GM21737 (cell line): ENCODE data around the gene NCOA6.
A peak's percentile ranks its signal among the peaks of the same experiment; 100 is the strongest.
"Not testable (repeated sequence)": the region's sequence is repeated elsewhere in the genome, so short reads cannot be mapped to it uniquely, and the experiment has no call there.

Experiments
- ATAC-seq: cut with Tn5 transposase; IDR thresholded peaks from one replicate; pipeline ENCODE4 v1.9.1; 2021; ENCODE audit warnings: mild to moderate bottlenecking, moderate library complexity; ENCODE audit not compliant: unreplicated experiment

The NCOA6 gene

DNA sequence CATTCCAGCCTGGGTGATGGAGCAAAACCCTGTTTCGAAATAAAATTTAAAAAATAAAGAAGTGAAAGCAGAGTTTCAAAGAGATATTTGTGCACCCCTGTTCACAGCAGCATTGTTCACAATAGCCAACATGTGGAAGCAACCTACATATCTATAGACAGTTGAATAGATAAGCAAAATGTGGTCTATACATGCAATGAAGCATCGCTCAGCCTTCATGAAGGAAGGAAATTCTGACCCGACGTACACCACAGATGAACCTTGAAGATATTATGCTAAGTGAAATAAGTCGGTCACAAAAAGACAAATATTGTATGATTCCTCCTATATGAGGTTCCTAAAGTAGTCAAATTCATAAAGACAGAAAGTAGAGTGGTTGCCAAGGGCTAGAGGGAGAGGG, 6.5 kb upstream of the NCOA6 start:
- ATAC-seq = no peak

DNA sequence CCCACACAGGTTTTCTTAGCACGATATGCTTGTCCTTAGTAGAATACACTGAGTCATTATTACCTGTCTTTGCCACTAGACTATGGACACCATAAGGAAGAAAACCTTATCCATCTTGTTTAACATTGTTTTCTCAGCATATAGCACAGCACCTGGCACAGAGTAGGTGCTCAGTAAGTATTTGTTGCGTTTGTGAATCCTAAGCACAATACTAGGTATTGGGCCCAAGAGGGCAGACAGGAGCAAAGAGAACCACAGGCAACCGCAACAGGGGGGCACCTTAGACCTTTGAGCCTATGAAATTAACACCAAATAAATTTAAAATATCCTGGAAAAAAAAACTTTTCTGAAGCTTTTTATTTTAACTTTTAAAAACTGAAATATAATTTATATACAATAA, 3.7 kb upstream of the NCOA6 start:
- ATAC-seq = no peak

DNA sequence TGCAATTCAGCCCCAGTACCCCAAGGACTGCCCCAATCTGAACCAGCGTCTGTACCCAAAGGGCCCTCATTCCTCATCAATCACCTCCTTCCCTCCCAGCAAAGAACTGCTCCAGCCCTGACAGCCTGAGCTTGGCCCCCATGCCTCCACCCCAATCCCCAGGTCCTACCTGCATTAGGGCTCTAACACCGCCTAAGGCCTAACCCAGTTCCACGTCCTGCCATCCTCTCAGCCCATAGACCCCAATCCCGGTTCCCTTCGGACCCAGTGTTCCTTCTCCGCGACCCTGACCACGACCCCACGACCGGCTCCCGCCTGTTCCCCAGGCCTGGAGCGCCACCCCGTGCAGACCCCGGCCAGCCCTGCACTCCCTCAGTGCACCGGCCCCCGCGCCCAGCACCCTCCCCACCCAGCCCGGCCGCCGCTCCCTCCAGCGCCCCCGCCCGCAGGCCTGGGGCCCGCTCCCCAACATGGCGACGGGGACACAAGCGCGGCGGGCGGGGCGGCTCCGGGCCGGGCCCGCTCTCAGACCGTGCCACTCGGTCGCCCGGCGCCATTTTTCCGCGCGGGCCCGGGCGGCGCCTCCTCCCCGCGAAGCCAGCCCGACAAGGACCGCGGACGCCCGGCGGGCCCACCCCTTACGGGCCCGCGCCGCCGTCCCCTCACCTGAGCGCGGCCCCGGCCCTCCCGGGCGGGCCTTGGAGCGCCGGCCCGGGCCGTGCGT, 483 bp downstream of the NCOA6 start:
- peak; percentile 65 for ATAC-seq

DNA sequence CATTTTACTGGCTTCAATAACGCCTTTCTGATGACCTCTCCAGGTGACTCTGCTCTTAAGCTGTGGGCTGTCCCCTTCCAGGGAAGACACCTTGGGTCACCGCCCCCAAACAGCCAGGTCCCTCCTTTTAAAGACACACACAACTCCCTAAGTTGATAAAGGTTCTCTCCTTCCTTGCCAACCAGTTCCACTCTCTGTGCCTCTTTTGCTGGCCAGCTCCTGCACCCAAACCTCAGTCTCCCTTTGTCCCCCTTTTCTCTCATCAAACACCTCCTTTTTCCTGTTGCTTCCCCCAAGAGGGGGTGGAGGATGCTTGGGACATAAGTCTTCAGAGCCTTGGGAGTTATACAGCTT, 1.0 kb downstream of the NCOA6 start:
- peak; percentile 62 for ATAC-seq

DNA sequence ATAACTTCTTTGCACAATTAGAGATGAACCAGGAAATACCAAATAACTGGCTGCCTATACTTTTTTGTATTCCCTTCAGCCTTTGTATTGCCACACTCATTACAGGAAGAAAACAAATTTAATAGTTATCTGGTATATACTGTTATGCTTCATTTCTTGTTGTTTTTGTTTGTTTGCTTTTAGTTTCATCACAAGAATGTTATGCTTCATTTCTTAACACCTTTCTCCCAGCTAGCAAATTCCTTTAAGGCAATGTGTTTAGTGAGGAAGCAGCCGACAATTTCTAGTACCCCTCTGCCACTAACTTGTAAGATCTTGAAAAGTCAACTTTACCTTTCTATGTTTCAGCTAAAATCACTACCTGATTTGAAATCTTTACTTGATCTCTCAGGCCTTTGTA, 1.4 kb downstream of the NCOA6 start:
- no peak for ATAC-seq

DNA sequence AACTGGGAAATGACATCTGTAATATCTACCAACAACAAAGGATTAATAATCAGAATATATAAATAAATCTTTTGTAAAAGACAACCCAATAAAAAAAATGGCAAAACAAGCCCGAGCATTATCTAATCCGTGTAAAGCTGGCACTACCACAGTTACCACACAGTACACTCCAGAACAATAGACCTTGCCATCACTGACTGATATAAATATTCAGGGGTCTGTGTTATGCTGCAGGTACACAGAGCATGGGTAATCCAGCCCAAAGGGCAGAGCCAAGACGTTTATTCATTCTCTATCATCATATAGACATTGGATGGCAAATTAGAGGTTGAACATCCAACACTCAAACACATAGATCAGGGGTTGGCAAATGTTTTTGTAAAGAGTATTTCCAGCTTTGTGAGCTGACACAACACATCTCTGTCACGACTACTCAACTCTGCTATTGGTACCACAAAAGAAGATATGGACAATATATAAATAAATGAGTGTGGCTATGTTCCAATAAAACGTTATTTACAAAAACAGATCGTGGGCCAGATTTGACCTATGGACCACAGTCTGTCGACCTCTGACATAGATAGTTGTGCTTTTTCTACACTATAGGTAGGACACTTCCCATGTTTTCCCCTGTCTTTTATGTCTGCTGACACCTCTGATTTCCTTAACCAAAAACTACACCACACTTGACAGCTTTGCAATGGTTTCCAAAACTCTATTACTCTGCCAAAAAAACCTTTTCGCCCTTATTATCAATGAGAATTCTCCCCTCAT, 4.5 kb downstream of the NCOA6 start:
- no peak for ATAC-seq

DNA sequence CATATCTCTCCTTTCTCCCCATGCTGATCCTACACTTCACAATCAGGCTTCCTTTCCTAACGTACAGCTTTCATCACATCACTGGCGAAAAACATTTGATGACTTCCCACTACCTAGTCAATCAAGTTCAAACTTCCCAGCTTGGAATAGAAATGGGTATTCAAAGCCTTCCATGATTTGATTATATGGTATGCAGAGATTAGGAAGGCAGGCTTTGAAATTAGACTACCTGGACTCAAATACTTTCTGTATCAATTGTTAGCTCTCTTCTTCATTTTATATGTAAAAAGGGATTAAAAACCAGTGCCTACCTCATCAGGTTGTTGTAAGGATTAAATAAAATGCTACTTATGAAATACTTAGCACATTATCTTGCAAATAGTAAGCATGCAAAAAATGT, 7.7 kb downstream of the NCOA6 start:
- ATAC-seq = no peak

DNA sequence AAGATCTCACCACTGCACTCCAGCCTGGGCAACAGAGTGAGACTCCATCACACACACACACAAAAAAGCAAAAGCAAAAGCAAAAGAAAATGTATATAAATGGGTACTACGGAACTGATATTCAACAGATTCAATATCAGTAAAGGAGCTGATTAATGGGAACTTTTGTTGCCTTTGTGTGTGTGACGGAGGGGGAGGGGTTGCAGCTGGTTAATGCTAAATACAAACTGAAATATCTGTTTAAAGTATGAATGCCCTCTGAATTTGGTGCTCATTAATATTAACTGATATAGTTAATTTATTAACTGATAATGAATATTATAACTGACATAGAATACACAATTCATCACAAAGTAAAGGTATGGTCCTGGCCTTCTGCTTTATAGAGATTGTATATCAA, 8.4 kb downstream of the NCOA6 start:
- no peak for ATAC-seq

DNA sequence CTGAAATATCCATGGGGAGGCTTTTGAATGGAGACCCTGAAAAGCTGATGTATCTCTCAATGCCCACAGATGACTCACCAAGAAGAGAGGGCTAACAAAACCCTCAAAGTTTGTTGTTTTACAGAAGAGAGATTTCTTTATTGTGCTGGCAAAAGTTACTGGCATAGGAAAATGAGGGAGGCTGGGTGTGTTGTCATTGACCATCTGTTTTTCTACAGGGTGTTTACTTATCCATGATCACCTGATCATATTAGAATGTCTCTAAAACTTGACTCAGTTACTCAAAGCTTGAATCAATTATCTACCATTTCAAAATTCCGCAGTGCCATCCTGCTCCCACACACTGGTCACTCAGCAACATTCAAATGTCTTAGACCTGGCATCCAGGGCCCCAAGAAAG, 9.8 kb downstream of the NCOA6 start:
- ATAC-seq = no peak

DNA sequence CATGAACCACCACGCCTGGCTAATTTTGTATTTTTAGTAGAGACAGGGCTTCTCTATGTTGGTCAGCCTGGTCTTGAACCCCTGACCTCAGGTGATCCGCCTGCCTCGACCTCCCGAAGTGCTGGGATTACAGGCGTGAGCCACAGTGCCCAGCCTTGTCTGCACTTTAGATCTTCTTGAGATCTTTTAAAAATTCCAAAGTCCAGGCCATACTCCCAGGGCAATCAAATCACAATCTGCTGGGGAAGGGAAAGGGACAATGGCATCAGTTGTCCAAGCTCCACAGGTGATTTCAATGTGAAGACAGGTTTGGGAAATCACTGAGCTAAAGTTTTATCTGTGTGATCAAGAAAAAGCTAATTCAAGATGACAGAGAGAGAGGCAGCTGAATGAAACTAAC, 16.9 kb downstream of the NCOA6 start:
- ATAC-seq = no peak

DNA sequence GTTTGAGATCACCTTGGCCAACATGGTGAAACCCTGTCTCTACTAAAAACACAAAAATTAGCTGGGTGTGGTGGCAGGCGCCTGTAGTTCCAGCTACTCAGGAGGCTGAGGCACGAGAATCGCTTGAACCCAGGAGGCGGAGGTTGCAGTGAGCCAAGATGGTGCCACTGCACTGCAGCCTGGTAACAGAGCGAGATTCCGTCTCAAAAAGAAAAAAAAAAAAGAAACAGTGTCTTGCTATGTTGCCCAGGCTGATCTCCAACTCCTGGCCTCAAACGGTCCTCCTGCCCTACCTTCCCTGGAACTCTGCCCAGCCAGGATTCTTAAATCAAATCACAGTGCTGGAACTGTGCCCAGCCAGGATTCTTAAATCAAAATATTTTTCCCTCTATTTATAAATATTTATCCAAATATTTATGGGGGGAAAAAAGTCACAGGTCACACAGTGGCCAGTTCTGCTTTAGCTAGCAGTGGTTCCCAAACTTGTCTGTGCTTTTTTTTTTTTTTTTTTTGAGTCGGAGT, 17.4 kb downstream of the NCOA6 start:
- not testable (repeated sequence) for ATAC-seq

DNA sequence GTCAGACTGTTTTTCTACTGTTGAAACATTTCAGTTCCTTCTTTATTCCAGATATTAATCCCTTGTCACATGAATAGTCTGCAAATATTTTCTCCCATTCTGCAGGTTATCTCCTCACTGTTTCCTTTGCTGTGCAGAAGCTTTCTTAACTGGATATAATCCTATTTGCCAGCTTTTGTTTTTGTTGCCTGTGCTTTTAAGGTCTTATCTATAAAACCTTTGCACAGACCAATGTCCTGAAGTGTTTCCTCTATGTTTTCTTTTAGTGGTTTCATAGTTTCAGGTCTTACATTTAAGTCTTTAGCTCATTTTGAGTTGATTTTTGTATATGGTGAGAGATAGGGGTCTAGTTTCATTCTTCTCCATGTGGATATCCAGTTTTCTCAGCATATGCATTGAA, 19.2 kb downstream of the NCOA6 start:
- ATAC-seq = no peak

DNA sequence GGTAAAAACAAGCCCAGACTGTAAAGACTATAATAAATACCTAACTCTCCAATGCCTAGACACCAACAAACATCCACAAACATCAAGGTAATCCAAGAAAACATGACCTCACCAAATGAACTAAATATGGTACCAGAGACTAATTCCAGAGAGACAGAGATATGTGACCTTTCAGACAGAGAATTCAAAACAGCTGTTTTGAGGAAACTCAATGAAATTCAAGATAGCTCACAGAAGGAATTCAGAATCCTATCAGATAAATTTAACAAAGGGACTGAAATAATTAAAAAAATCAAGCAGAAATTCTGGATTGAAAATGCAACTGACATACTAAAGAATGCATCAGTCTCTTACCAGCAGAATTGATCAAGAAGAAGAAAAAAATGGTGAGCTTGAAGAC, 26.6 kb downstream of the NCOA6 start:
- no peak for ATAC-seq

DNA sequence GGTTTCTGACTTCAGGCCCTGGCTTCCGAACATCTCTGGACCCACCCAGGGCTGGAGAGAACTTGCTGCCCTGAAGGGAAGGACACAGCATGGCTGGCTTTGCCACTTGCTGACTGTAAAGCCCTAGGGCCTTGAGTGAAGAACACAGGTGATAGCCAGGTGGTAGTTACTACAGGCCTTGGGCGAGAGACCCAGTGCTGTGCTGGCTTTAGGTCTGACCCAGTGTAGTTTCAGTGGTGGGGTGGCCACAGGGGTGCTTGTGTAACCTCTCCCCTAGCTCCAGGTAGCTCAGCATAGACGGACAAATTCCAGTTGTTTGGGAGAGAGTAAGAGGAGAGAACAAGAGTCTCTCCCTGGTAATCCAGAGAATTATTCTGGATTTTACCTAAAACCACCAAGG, 27.1 kb downstream of the NCOA6 start:
- ATAC-seq = no peak

DNA sequence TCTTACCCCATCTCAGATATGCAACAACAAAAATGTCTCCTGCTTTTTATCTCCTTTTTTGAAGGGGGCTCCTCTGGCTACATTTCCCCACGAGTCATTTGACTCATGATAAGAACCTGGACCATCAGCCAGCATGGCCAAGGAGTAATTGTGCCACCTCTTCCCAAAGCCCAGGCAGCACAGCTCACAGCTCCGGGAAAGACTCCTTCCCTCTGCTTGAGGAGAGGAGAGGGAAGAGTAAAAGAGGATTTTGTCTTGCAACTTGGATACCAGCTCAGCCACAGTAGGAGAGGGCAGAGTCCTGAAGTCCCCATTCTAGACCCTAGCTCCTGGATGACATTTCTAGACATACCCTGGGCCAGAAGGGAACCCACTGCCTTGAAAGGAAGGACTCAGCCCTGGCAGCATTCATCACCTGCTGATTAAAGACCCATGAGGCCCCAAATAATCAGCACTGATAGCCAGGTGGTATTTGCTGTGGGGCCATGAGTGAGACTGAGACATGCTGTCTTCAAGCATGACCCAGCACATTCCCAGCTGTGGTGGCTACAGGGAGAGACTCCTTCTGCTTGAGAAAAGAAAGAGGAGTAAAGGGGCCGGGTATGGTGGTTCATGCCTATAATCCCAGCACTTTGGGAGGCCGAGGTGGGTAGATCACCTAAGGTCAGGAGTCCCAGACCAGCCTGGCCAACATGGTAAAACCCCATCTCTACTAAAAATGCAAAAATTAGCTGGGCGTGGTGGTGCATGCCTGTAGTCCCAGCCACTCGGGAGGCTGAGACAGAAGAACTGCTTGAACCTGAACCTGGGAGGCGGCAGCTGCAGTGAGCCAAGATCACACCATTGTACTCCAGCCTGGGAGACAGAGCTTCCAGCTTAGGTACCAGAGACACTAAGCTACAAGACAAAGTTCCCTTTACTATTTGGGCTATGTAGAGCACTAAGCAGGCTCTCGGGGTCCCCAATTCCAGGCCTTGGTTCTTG, 28.1 kb downstream of the NCOA6 start:
- ATAC-seq = no peak

DNA sequence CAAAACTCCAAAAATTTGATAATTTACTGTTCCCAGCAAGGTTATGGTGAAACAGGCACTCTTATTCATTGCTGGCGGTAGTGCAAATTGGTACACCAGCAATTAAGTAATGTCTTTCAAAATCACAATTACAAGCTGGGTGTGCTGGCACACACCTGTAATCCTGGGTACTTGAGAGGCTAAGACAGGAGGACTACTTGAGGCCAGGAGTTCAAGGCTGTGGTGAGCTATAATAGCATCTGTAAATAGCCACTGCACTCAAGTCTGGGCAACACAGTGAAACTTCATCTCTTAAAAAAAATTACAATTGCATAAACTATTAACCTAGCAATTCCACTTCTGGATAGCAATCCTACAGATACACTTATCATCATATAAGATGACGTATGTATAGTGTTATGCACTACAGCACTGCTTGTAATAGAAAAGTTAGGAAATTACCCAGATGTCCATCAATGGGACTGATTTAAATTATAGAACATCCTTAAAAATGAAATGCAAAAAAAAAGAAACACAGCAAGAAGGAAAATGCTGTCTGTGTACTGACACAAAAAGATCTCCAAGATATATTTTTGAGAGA, 31.4 kb downstream of the NCOA6 start:
- no peak for ATAC-seq

DNA sequence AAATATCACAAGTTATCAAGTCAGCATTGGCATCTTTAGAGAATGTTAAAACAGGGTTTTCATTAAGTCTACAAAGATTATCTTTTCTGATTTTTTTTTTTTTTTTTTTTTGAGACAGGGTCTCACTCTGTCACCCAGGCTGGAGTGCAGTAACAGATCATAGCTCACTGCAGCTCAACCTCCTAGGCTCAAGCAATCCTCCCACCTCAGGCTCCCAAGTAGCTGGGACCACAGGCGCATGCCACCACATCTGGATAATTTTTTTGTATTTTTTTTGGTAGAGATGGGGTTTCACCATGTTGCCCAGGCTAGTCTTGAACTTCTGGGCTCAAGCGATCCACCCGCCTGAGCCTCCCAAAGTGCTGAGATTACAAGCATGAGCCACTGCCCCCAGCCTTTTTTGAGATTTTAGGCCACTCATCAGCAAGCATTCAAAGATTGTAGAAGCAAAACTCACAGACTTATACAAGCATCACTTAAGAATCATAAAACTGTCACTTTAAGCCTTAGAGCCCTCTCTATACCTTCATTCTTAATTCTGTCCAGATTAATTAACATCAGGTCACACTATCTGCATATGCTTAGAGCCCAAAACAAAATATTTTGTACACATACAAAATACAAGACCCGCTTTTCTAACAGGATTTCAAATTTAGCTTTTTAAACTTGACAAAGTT, 32.6 kb downstream of the NCOA6 start:
- ATAC-seq = no peak

DNA sequence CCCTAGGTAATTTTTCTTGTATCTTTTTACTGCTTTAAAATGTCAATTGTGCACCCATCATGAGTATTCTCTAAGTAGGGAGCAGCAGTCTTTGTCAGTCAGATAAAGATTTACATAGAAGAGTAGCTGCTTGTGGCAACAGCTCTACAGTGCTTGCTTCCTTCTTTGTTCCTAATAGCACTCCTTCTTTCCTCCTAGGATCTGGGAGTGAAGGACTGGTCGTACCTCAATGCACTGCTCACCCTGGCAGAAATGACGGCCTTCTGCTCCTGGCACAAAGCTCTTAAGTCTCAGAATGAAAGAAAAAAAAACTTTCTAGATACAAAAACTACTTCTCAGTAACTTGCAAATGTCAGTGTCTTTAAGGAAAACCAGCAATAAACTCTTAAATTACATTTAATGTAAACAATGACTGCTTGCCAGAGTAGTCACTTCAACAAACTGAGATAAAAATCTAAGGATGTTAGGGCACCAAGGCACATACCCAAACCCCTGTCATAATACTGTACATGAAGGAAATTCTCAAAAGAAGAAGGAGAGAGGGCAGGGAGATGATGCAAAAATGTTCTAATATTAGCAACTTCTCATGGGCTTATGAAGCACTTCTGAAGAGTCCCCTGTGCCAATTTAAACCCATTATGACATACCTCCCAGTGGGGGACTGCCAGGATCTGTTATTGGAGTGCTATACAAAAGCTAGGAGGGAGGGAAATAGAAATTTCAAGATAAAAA, 34.0 kb downstream of the NCOA6 start:
- no peak for ATAC-seq

DNA sequence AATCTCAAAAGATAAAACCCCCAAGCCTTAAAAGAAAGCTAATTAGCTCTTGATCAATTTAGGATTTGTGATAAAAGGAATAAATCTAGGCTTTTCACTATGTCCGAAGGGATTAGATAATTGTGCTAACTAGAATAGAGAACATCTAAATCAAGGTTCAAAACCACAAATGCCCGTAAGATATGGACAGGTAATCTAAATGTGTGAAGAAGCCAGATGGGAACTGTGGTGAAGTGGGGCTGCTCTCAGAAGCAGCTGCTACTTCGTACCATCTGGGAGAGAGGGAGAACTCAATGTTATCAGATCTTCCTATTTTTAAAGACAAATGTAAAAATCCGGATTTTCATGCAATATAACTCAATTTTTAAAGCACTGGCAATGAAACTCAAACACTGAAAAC, 44.2 kb downstream of the NCOA6 start:
- ATAC-seq = no peak

DNA sequence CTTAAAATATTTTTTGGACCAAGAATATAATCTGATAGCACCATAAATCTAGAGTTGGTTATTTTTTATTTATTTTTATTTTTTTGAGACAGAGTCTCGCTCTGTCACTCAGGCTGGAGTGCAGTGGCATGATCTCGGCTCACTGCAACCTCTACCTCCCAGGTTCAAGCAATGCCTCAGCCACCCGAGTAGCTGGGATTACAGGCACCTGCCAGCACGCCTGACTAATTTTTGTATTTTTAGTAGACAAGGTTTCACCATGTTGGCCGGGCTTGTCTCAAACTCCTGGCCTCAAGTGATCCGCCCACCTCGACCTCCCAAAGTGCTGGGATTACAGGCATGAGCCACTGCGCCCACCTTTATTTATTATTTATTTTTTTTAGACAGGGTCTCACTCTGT, 45.2 kb downstream of the NCOA6 start:
- ATAC-seq = not testable (repeated sequence)
